ENCODE measurements around the gene UBE2H.

DNA sequence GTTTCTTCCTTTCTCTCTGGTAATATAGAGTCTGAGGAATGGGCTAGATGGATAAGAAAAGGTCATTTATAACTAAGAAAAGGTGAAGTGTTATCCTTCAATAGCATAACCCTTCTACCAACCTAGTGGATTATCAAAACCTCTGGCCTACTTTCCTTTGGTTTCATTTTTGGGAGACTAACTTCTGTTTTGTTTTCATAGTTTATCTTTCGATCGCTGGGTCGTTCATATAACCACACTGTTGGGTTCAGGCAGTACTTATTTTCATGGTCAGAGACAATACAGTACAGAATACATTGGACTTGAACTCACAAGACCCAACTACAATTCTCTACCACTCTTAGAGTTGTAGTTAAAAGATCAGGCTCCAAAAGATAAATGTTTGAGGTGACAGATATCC, 86.5 kb downstream of the UBE2H start:
- TF ChIP-seq POLR2A (IDR thresholded peaks at IDR 0.05), result no peak
- TF ChIP-seq, protein P1, sequence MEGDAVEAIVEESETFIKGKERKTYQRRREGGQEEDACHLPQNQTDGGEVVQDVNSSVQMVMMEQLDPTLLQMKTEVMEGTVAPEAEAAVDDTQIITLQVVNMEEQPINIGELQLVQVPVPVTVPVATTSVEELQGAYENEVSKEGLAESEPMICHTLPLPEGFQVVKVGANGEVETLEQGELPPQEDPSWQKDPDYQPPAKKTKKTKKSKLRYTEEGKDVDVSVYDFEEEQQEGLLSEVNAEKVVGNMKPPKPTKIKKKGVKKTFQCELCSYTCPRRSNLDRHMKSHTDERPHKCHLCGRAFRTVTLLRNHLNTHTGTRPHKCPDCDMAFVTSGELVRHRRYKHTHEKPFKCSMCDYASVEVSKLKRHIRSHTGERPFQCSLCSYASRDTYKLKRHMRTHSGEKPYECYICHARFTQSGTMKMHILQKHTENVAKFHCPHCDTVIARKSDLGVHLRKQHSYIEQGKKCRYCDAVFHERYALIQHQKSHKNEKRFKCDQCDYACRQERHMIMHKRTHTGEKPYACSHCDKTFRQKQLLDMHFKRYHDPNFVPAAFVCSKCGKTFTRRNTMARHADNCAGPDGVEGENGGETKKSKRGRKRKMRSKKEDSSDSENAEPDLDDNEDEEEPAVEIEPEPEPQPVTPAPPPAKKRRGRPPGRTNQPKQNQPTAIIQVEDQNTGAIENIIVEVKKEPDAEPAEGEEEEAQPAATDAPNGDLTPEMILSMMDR (IDR thresholded peaks at IDR 0.05), result no peak

Data from stomach (tissue), 4 donors.